Anterior cingulate cortex (tissue), 58 donors: Measurements from ENCODE around the gene ATE1.
"Not testable (repeated sequence)": the region's sequence is repeated elsewhere in the genome, so short reads cannot be mapped to it uniquely, and the experiment has no call there.

Experiments used
- DNase-seq, 58 donors: peaks; one replicate each; lab custom pipeline; 2025; lab: John Stamatoyannopoulos, UW

Gene ATE1

DNA sequence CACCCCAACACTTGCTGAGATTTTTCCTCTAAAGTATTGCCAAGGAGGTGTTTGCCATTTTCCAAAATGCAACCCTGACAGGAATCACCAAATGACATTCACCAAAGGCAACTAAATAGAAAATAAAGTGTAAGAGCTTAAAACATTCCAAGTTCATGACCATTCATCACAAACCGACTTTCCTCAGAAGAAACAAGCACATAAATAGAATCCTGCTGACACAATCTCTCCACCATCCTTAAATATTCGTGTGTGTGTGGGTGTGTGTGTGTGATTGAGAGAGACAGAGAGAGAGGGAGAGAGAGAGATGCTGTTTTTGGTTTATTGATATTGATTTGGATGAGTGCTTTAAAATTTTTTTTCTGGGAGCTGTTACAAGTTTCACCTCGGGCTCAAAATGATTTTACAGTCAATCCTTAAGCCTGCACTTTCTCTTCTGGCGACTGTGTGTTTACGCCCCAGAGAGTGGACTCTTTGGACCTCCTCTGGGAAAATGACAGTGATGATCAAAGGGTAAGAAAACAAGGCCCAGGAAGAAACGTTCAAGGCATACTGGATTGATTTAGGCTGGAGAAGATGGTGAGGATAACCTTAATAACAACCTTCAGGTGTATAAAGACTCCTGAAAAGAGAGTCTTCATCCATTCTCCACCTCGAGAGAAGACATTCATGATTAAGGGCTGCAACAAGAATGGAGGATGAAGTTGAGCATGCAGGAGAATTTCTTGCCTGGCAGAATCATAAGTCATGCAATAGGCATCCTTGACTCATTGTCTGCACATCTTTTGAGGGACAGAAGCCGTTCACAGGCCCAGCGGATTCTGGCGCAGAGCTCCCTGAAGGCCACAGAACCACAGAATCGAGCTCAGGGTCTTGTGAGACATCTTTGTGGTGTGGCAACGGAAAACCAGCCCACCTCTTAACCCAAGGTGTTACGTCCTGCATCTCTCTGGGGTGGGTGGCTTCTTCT, 225.2 kb downstream of the ATE1 start:
- peak in 2 of 58 donors; percentile 12 to 39 for DNase-seq

GRCh38 chr10:121700416-121700815, 227.4 kb downstream of the ATE1 start:
- DNase-seq: no peak

GRCh38 chr10:121699703-121700102, 228.1 kb downstream of the ATE1 start:
- DNase-seq: not testable (repeated sequence)

DNA sequence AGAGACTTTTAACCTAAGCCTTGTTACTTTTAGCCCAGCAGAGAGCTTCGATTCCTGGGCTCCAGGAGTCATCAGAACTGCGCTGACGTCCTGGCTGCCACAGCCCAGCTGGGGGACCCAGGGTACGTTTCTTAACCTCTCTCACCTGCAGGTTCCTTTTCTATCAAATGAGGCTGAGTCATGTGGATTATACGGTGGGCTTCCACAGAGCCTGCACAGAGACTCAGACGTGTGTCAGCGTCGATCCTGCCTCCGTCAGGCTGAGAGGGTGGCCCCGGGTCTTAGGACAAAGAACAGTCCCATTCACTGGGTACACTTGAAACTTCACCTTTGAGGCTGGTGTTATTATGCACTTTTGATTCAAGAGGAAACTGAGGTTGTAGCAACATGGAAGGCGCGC, 228.9 kb downstream of the ATE1 start:
- no peak for DNase-seq

- DNase-seq: no peak
Observed at GRCh38 chr10:121698336-121698735, 229.5 kb downstream of the ATE1 start.

GRCh38 chr10:121696854-121697253, 231.0 kb downstream of the ATE1 start:
- no peak for DNase-seq

- DNase-seq: peak in 24 of 58 donors; percentile 7 to 58 (median 24)
Observed at GRCh38 chr10:121695731-121696464, 231.9 kb downstream of the ATE1 start.

DNA sequence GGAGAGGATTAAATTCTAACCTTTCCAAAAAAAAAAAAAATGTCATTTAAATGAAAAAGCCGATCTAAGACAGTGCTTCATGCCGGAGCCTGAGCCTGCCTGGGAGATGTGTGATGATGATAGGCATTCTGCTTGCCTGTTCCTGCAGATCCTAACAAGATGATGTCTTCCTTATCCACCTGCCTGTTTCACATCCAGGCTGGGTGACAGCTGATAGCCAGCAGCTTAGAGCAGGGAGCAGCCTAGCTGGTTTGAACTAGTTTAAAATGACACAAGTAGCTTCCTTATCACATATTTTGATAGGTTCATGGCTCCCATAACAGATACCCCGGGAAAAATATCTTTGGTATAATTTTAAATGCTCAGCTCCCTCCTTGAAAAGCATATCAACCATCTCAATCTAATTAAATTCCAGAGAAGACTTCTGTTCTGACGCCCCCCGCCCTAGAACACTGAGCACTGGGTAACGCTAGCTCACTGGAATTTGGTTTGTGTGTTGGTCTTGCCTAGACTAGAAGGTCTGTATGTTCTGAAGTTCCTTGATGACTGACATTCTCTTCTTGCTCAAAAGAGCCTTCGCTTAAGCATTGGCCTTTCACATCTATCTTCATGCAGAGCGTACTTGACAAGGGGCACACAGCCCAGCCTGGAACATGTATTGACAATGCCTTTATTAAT, 232.7 kb downstream of the ATE1 start:
- no peak for DNase-seq

DNA sequence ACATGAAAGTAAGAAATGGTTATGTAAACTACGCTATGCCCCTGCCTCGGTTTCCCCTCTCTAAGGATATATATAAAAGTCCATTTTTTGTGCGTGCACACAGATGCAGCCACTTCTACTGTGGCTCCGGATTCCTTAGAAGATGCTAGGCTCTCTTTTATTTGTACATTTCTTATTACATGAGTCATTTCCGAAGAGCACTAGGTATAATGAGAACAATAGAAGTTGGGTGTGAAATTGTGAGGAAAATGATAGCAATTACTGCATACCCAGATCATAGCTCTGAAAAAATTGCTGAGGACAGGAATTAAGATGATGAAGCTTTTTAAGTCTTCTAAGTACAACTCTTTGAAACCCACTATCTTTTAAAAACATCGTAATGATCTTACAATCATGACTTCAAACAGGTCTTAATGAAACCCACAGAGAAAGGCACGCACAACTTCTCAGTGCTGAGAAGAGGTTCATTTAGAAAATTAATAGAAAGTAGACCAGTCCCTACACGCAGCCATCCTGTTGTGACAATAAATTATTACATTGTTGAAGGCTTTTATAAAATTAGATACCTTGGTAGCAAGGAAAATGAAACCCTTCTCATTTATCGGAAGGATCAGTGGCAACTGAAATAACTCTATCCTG, 233.4 kb downstream of the ATE1 start:
- DNase-seq: no peak

DNA sequence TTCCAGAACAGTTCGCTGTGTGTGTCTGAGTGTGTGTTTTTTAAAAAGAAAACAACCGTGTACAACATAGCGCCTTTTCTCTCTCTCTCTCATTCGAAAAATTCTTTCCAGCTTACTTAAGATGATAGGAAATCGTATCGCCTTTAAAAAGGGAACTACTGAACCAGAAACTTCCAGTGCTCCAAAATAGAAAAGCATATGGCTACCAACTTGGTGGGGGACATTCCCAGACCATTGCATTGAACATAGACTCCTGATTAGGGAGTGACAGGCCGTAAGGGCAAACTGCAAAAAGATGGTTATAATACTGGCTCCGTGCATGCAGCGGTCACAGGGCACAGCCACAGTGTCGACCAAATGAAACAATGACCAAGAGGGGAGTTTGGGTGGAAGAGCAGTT, 235.2 kb downstream of the ATE1 start:
- no peak for DNase-seq

GRCh38 chr10:121690970-121691369, 236.9 kb downstream of the ATE1 start:
- no peak for DNase-seq
